BLaER1 treated with 17β-estradiol and CSF1 and Interleukin-3, amounts not matched to agents 10 nM and 100 nM (cell line): ENCODE measurements around the gene PTPRN.
A peak's percentile ranks its signal among the peaks of the same experiment; 100 is the strongest.

Experiments
- H3K27ac ChIP-seq, 11 experiments: shearing (Covaris generic); formaldehyde crosslinking; 2 replicates each; pipeline ENCODE4 v1.8.1; 2022
- H3K27me3 ChIP-seq, 11 experiments: shearing (Covaris generic); formaldehyde crosslinking; 2 replicates each; pipeline ENCODE4 v1.8.1; 2022
- H3K36me3 ChIP-seq, 11 experiments: shearing (Covaris generic); formaldehyde crosslinking; 2 replicates each; pipeline ENCODE4 v1.8.1; 2022
- H3K4me1 ChIP-seq, 10 experiments: shearing (Covaris generic); formaldehyde crosslinking; 2 replicates each; pipeline ENCODE4 v1.8.1; 2022
- H3K4me2 ChIP-seq, 11 experiments: shearing (Covaris generic); formaldehyde crosslinking; 2 replicates each; pipeline ENCODE4 v1.8.1; 2022
- H3K4me3 ChIP-seq, 10 experiments: shearing (Covaris generic); formaldehyde crosslinking; 2 replicates each; pipeline ENCODE4 v1.8.1; 2022
- H3K9ac ChIP-seq, 11 experiments: shearing (Covaris generic); formaldehyde crosslinking; 2 replicates each; pipeline ENCODE4 v1.8.1; 2022
- H3K9me3 ChIP-seq, 11 experiments: shearing (Covaris generic); formaldehyde crosslinking; replicated peaks in 1 of 11; 2 replicates each; pipeline ENCODE4 v1.8.1; 2022
- H4K20me1 ChIP-seq, 11 experiments: shearing (Covaris generic); formaldehyde crosslinking; 2 replicates each; pipeline ENCODE4 v1.8.1; 2022
- Cebpa-rat ChIP-seq, 11 experiments: shearing (Covaris generic); IDR thresholded peaks; 2 replicates each; pipeline ENCODE4 v1.8.1; 2022

Gene PTPRN

GRCh38 chr2:219254590-219255201 lies 54.5 kb downstream of the PTPRN start:
- peaks cover 0 to 17% (median 6%) of the 10 kb centered on the region in 11 experiments; a peak in 8 of 22 replicates for H3K36me3 ChIP-seq
- H3K4me1 ChIP-seq = peaks cover 47 to 62% (median 59%) of the 10 kb centered on the region in 10 experiments
- TF ChIP-seq Cebpa-rat (IDR thresholded peaks at IDR 0.05) = peak in 10 of 11 experiments; percentile 27 to 90 (median 72); a peak in 17 of 22 replicates
- peaks cover 0 to 24% (median 0%) of the 10 kb centered on the region in 11 experiments; a peak in 3 of 22 replicates for H4K20me1 ChIP-seq
- H3K4me2 ChIP-seq = peak overlapping the region; percentile 91 to 100 (median 99)
- H3K9ac ChIP-seq = peak overlapping the region; percentile 66 to 81 (median 78)
- peak overlapping the region; percentile 59 to 78 (median 66) for H3K4me3 ChIP-seq
- H3K27ac ChIP-seq = peak overlapping the region; percentile 18 to 88 (median 77); a peak in 21 of 22 replicates
- peaks cover 0 to 20% (median 14%) of the 10 kb centered on the region in 11 experiments; a peak in 10 of 22 replicates for H3K27me3 ChIP-seq
- no peaks in the 10 kb centered on the region for H3K9me3 ChIP-seq

- H3K36me3 ChIP-seq = peaks cover 0 to 17% (median 6%) of the 10 kb centered on the region in 11 experiments; a peak in 8 of 22 replicates
- H4K20me1 ChIP-seq = peaks cover 0 to 28% (median 0%) of the 10 kb centered on the region in 11 experiments; a peak in 3 of 22 replicates
- H3K4me2 ChIP-seq = peak within 1 kb of the TSS; percentile 91 to 100 (median 99)
- TF ChIP-seq Cebpa-rat (IDR thresholded peaks at IDR 0.05) = no peak
- peak within 1 kb of the TSS; percentile 18 to 88 (median 77); a peak in 21 of 22 replicates for H3K27ac ChIP-seq
- H3K9me3 ChIP-seq = no peaks in the 10 kb centered on the region
- peaks cover 0 to 20% (median 14%) of the 10 kb centered on the region in 11 experiments; a peak in 10 of 22 replicates for H3K27me3 ChIP-seq
- peak within 1 kb of the TSS; percentile 59 to 78 (median 66) for H3K4me3 ChIP-seq
- H3K9ac ChIP-seq = peak within 1 kb of the TSS; percentile 66 to 81 (median 78)
- H3K4me1 ChIP-seq = peaks cover 54 to 69% (median 67%) of the 10 kb centered on the region in 10 experiments
Observed at GRCh38 chr2:219253753-219254589, 55.2 kb downstream of the PTPRN start, which contains the start of gene TUBA4A. TUBA4A (minus strand) TSS chr2:219253918; CDS start chr2:219253858, 60 bp downstream.

- Histone ChIP-seq H3K27ac (peak within 1 kb of the TSS; percentile 18 to 88 (median 77); a peak in 21 of 22 replicates), H4K20me1 (peaks cover 0 to 33% (median 0%) of the 10 kb centered on the region in 11 experiments; a peak in 3 of 22 replicates), H3K9ac (peak within 1 kb of the TSS; percentile 66 to 81 (median 78)), H3K9me3 (no peaks in the 10 kb centered on the region), H3K4me3 (peak within 1 kb of the TSS; percentile 59 to 78 (median 66)), H3K4me1 (peaks cover 63 to 78% (median 75%) of the 10 kb centered on the region in 10 experiments), H3K4me2 (peak within 1 kb of the TSS; percentile 91 to 100 (median 99)), H3K27me3 (peaks cover 0 to 20% (median 14%) of the 10 kb centered on the region in 11 experiments; a peak in 10 of 22 replicates), H3K36me3 (peaks cover 0 to 21% (median 9%) of the 10 kb centered on the region in 11 experiments; a peak in 9 of 22 replicates)
- no peak for TF ChIP-seq Cebpa-rat (IDR thresholded peaks at IDR 0.05)
Observed at GRCh38 chr2:219252900-219253752, 56.1 kb downstream of the PTPRN start, which contains the start of gene TUBA4B. TUBA4B (plus strand) TSS chr2:219253243; CDS start chr2:219253408, 165 bp downstream.

GRCh38 chr2:219252570-219252899 lies 56.7 kb downstream of the PTPRN start:
- Histone ChIP-seq H3K9me3 (no peaks in the 10 kb centered on the region), H3K4me1 (peaks cover 69 to 84% (median 81%) of the 10 kb centered on the region in 10 experiments), H3K36me3 (peaks cover 0 to 26% (median 9%) of the 10 kb centered on the region in 11 experiments; a peak in 9 of 22 replicates), H3K4me2 (peak overlapping the region; percentile 91 to 100 (median 99)), H3K9ac (peak overlapping the region; percentile 66 to 81 (median 78)), H4K20me1 (peaks cover 0 to 35% (median 0%) of the 10 kb centered on the region in 11 experiments; a peak in 3 of 22 replicates), H3K27me3 (peaks cover 0 to 20% (median 14%) of the 10 kb centered on the region in 11 experiments; a peak in 10 of 22 replicates), H3K4me3 (peak overlapping the region; percentile 59 to 78 (median 66)), H3K27ac (peak overlapping the region in 9 of 11 experiments; percentile 69 to 88 (median 80); a peak in 18 of 22 replicates)
- no peak for TF ChIP-seq Cebpa-rat (IDR thresholded peaks at IDR 0.05)

- Histone ChIP-seq H3K9ac (peak overlapping the region in 9 of 11 experiments; percentile 66 to 81 (median 78); a peak in 13 of 22 replicates), H3K36me3 (peaks cover 0 to 30% (median 14%) of the 10 kb centered on the region in 11 experiments; a peak in 9 of 22 replicates), H3K27me3 (peaks cover 0 to 20% (median 14%) of the 10 kb centered on the region in 11 experiments; a peak in 10 of 22 replicates), H4K20me1 (peaks cover 0 to 35% (median 0%) of the 10 kb centered on the region in 11 experiments; a peak in 3 of 22 replicates), H3K4me2 (peak overlapping the region; percentile 91 to 100 (median 99)), H3K27ac (peak overlapping the region in 8 of 11 experiments; percentile 73 to 88 (median 80); a peak in 15 of 22 replicates), H3K4me3 (peak overlapping the region in 9 of 10 experiments; percentile 59 to 78 (median 66); a peak in 18 of 20 replicates), H3K9me3 (no peaks in the 10 kb centered on the region), H3K4me1 (peaks cover 73 to 88% (median 86%) of the 10 kb centered on the region in 10 experiments)
- no peak for TF ChIP-seq Cebpa-rat (IDR thresholded peaks at IDR 0.05)
Observed at GRCh38 chr2:219252084-219252483, 57.1 kb downstream of the PTPRN start.

- peak overlapping the region; percentile 91 to 100 (median 99) for H3K4me2 ChIP-seq
- peaks cover 0 to 35% (median 14%) of the 10 kb centered on the region in 11 experiments; a peak in 9 of 22 replicates for H3K36me3 ChIP-seq
- H3K27ac ChIP-seq = peak overlapping the region in 6 of 11 experiments; percentile 73 to 95 (median 80); a peak in 7 of 22 replicates
- peaks cover 0 to 20% (median 14%) of the 10 kb centered on the region in 11 experiments; a peak in 10 of 22 replicates for H3K27me3 ChIP-seq
- peak overlapping the region in 3 of 10 experiments; percentile 66 to 78 (median 70); a peak in 7 of 20 replicates for H3K4me3 ChIP-seq
- H3K9me3 ChIP-seq = no peaks in the 10 kb centered on the region
- peaks cover 0 to 35% (median 0%) of the 10 kb centered on the region in 11 experiments; a peak in 3 of 22 replicates for H4K20me1 ChIP-seq
- no peak for TF ChIP-seq Cebpa-rat (IDR thresholded peaks at IDR 0.05)
- H3K4me1 ChIP-seq = peaks cover 77 to 93% (median 90%) of the 10 kb centered on the region in 10 experiments
- peak overlapping the region in 2 of 11 experiments; percentile 2 to 78; a peak in 1 of 22 replicates for H3K9ac ChIP-seq
Observed at GRCh38 chr2:219251656-219252055, 57.5 kb downstream of the PTPRN start.
